HUES64 (cell line): ENCODE data around the gene CD37.
"Not testable (repeated sequence)": the region's sequence is repeated elsewhere in the genome, so short reads cannot be mapped to it uniquely, and the experiment has no call there.

Source experiments
- H3K27ac ChIP-seq: 2 replicates; pipeline ENCODE4 v1.7.0; 2013; ENCODE audit warnings: low read depth, low read length, inconsistent platforms
- H3K27me3 ChIP-seq: 2 replicates; pipeline ENCODE4 v1.6.1; 2013; ENCODE audit warnings: mild to moderate bottlenecking, low read length; ENCODE audit not compliant: insufficient read depth
- H3K36me3 ChIP-seq: 2 replicates; pipeline ENCODE4 v1.6.1; 2013; ENCODE audit warnings: mild to moderate bottlenecking, low read length; ENCODE audit not compliant: insufficient read depth
- H3K4me1 ChIP-seq: 2 replicates; pipeline ENCODE4 v1.6.1; 2013; ENCODE audit warnings: mild to moderate bottlenecking, low read length, moderate library complexity; ENCODE audit not compliant: insufficient read depth
- H3K4me3 ChIP-seq: 2 replicates; pipeline ENCODE4 v1.5.1; 2013; ENCODE audit warnings: mild to moderate bottlenecking, low read length, moderate library complexity
- H3K9ac ChIP-seq: 2 replicates; pipeline ENCODE4 v1.6.1; 2013; ENCODE audit warnings: mild to moderate bottlenecking, low read depth, low read length
- H3K9me3 ChIP-seq: 2 replicates; pipeline ENCODE4 v1.6.1; 2013; ENCODE audit warnings: low read depth, low read length; ENCODE audit not compliant: insufficient read depth
- WGBS: fragments of 150-250, 120-280 bp; methylation state at CpG from one replicate; pipeline ENCODE4 v1.1.7; 2013; ENCODE audit warnings: missing lambda C conversion rate; 5-methylcytosine and 5-hydroxymethylcytosine counted together

CD37 gene

DNA sequence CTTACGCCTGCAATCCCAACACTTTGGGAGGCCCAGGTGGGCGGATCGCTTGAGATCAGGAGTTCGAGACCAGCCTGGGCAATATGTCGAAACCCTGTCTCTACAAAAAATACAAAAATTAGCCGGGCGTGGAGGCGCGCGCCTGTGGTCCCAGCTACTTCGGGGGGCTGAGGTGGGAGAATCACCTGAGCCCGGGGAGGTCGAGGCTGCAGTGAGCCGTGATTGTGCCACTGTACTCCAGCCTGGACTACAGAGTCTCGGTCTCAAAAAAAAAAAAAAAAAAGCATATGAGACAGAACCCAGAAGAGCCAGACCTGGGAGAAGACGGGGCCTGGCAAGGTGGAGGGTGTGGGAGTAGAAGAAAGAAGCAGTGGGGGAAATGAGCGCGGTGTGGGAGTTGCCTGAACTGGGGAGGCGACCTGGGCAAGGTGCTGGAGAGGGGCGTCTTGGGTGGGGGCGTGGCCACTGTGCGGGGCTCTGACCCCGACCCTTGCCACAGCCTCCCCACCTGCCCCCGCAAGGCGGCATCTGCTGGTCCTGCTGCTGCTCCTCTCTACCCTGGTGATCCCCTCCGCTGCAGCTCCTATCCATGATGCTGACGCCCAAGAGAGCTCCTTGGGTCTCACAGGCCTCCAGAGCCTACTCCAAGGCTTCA is 29.0 kb downstream of the CD37 start:
- Histone ChIP-seq H3K27me3 (no peaks in the 10 kb centered on the region), H3K4me1 (peaks cover 5% of the 10 kb centered on the region), H3K27ac (peak overlapping the region; percentile 63), H3K36me3 (peaks cover 5% of the 10 kb centered on the region), H3K9ac (no peak overlapping the region), H3K4me3 (peak overlapping the region; percentile 38), H3K9me3 (peaks cover 12% of the 10 kb centered on the region)
- WGBS, result 83% methylated on average over 26 of the region's 27 CpGs

DNA sequence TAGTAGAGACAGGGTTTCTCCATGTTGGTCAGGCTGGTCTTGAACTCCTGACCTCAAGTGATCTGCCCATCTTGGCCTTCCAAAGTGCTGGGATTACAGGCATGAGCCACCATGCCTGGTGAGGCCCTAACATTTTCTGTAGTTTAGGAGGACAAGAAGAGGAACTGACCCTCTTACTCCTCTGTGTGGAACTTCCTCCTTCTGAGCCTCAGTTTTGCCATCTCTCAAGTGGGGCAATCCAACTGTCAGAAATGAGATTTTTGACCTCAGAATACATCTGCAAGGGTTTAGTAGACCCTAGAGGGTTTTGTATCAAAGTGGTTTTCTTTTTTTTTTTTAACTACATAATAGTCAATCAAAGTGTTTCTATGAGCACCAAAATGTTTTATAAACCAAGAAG is 30.9 kb downstream of the CD37 start:
- H3K4me1 ChIP-seq, result no peaks in the 10 kb centered on the region; the same call in 1 of the 2 replicates
- H3K27ac ChIP-seq, result no peak overlapping the region
- H3K9ac ChIP-seq, result no peak overlapping the region
- H3K9me3 ChIP-seq, result peaks cover 29% of the 10 kb centered on the region
- no peaks in the 10 kb centered on the region for H3K27me3 ChIP-seq
- H3K4me3 ChIP-seq, result no peak overlapping the region
- H3K36me3 ChIP-seq, result no peaks in the 10 kb centered on the region

DNA sequence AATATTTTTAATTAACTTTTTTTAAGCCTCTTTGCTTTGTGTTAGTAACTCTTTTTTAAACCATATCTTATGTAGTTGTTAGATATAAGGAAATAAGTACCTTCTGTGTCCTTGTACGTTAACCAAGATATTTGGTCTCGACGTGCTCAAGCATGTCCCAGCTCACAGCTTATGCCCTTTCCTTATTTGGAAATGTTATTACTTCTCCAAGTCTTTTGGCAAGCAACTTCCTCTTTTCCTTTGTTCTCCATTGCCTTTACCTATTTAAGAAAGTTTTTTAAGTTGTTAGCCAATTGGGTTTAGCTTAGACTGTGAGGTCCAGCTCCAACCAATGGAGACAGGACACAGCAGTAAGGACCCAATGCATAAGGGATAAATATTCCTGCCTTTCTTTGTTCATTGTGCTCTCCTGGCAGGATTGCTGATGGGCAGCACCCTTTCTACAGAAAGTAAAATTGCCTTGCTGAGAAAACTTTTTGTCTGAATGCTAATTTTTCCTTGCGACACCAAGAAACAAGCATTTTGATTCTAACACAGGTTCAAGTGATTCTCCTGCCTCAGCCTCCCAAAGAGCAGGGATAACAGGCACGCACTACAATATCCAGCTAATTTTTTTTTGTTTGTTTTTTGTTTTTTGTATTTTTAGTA is 33.6 kb downstream of the CD37 start:
- Histone ChIP-seq H3K4me1 (no peaks in the 10 kb centered on the region; the same call in 1 of the 2 replicates), H3K36me3 (no peaks in the 10 kb centered on the region), H3K9ac (no peak overlapping the region), H3K4me3 (no peak overlapping the region), H3K9me3 (peaks cover 29% of the 10 kb centered on the region), H3K27me3 (no peaks in the 10 kb centered on the region), H3K27ac (no peak overlapping the region)
- 82% methylated on average over 5 of the region's 5 CpGs for WGBS

DNA sequence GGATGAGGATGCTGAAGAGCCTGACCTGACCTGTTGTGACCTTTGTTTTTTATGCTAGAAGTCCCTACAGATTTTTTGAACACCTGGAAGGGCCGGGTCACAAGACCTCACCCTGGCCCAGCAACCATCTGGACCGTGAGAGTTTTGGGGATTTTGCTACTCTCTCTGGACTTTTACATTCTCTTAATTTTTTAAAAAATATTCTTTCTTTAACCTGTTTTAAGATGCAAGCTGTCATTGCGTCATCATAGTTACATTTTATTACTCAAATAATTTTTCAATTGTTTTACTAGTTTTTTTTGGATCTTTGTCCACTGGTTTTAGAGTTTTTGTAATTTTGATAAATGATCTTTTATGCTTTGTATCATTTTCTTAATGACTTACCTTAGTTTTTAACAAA is 36.0 kb downstream of the CD37 start:
- Histone ChIP-seq H3K4me3 (no peak overlapping the region), H3K36me3 (no peaks in the 10 kb centered on the region), H3K9ac (no peak overlapping the region), H3K27me3 (no peaks in the 10 kb centered on the region), H3K4me1 (no peaks in the 10 kb centered on the region), H3K9me3 (peaks cover 29% of the 10 kb centered on the region), H3K27ac (no peak overlapping the region)
- 90% methylated on average over 2 of the region's 3 CpGs for WGBS

DNA sequence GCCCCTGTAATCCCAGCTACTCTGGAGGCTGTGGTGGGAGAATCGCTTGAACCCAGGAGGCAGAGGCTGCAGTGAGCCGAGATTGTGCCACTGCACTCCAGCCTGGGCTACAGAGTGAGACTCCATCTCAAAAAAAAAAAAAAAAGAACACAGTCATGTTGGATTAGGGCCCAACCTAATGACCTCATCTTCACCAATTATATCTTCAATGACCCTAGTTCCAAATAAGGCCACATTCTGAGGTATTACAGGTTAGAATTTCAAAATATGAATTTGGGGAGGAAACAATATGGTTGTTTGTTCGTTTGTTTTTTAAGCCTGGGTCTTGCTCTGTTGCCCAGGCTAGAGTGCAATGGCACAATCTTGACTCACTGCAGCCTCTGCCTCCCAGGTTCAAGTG is 38.0 kb downstream of the CD37 start:
- not testable (repeated sequence) for H3K27ac ChIP-seq, H3K27me3 ChIP-seq, H3K4me1 ChIP-seq, H3K9ac ChIP-seq, H3K36me3 ChIP-seq, H3K4me3 ChIP-seq
- H3K9me3 ChIP-seq, result peaks cover 27% of the 10 kb centered on the region
- WGBS, result 84% methylated on average over 3 of the region's 3 CpGs

DNA sequence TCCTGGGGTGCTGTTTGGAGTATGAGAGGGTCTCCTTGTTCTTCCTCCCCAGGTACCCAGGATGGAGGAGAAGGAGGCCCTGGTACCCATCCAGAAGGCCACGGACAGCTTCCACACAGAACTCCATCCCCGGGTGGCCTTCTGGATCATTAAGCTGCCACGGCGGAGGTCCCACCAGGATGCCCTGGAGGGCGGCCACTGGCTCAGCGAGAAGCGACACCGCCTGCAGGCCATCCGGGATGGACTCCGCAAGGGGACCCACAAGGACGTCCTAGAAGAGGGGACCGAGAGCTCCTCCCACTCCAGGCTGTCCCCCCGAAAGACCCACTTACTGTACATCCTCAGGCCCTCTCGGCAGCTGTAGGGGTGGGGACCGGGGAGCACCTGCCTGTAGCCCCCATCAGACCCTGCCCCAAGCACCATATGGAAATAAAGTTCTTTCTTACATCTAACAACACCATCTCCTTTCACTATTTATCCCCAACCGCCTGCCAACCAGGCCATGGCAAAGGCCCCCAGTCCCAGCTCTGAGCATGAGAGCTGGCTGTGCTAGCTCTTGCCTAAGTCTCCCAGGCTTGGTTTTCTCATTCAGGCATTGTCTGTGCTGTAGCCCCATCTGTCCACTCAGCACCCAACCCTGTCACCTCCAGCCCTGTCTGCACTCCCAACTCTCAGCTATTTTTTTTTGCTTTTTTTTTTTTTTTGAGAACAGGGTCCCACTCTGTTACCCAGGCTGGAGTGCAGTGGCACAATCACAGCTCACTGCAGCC is 39.6 kb downstream of the CD37 start:
- Histone ChIP-seq H3K9me3 (peaks cover 10% of the 10 kb centered on the region), H3K4me1 (no peaks in the 10 kb centered on the region), H3K27ac (no peak overlapping the region), H3K4me3 (no peak overlapping the region), H3K9ac (no peak overlapping the region), H3K36me3 (no peaks in the 10 kb centered on the region), H3K27me3 (no peaks in the 10 kb centered on the region)
- WGBS, result 88% methylated on average over 16 of the region's 16 CpGs

DNA sequence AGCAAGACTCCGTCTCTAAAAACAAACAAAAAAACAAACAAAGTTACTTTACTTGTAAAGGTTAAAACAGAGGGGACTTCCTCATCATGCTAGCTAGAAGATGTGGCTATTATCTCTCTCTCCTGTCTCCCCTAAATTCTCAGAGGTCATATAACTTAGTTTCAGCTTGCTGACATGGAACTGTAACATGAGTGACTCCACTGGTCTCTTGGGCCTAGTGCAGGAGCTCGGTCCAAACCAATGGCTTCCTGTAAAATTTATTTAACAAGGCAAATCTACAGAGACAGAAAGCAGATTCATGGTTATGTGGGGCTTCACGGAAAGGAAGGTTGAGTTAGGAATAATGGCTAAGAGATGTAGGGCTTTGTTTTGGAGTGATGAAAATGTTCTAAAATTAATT is 43.3 kb downstream of the CD37 start:
- H3K9ac ChIP-seq, result no peak overlapping the region
- no peaks in the 10 kb centered on the region for H3K4me1 ChIP-seq
- H3K9me3 ChIP-seq, result peaks cover 6% of the 10 kb centered on the region
- WGBS, result 93% methylated on average over 3 of the region's 3 CpGs
- H3K36me3 ChIP-seq, result no peaks in the 10 kb centered on the region
- H3K4me3 ChIP-seq, result no peak overlapping the region
- H3K27me3 ChIP-seq, result no peaks in the 10 kb centered on the region
- H3K27ac ChIP-seq, result no peak overlapping the region

DNA sequence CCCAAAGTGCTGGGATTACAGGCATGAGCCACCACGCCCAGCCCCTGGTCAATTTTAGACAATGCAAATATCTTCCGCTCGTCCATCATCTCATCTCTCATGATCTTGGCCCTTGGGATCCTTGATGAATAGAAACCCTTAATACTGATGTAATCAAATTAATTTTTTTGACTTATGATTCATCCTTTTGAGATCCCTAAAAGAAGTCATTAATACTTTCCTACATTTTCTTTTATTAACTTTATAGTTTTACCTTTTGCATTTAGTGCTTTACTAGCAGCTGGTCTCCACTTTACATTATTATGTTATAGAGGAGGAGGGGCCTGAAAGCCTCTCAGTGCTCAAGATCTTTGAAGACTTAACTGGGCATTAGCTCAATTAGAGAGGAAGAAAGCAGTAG is 45.2 kb downstream of the CD37 start:
- 95% methylated on average over 3 of the region's 3 CpGs for WGBS
- no peaks in the 10 kb centered on the region for H3K27me3 ChIP-seq
- no peak overlapping the region for H3K27ac ChIP-seq
- peaks cover 8% of the 10 kb centered on the region for H3K9me3 ChIP-seq
- H3K9ac ChIP-seq, result no peak overlapping the region
- no peaks in the 10 kb centered on the region for H3K36me3 ChIP-seq
- no peaks in the 10 kb centered on the region for H3K4me1 ChIP-seq
- H3K4me3 ChIP-seq, result no peak overlapping the region

DNA sequence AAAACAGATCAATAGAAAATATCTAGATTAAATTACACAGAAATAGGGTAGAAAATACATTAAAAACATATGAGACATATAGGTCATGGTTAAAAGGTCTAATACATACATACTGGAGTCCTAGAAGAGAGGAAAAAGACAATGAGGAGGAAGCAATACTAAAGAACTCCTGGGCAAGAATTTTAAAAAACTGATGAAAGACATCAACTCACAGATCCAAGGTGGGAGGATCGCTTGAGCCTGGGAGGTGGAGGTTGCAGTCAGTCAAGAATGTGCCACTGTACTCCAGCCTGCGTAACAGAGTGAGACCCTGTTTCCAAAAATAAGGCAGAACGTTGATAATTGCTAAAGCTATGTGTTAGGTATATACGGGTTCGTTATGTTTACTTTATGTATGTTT is 47.4 kb downstream of the CD37 start:
- Histone ChIP-seq H3K4me3 (no peak overlapping the region), H3K27ac (no peak overlapping the region), H3K36me3 (no peaks in the 10 kb centered on the region), H3K4me1 (no peaks in the 10 kb centered on the region), H3K27me3 (no peaks in the 10 kb centered on the region), H3K9me3 (peaks cover 8% of the 10 kb centered on the region), H3K9ac (no peak overlapping the region)
- 90% methylated on average over 5 of the region's 5 CpGs for WGBS

DNA sequence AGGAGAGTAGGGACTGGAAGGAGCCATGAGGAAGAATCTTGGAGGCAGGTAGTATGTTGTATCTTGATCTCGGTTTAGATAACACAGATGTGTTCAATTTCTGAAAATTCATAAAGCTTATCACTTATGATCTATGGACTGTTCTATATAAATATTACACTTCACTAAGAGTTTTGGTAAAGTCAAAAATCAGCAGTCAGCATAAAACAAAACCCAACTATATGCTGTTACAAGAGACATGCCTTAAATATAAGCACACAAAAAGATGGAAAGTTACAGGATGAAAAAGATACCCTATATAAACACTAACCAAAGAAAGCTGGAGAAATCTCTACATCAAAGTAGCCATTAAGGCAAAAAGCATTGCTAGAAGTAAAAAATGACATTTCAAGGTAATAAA is 48.4 kb downstream of the CD37 start:
- Histone ChIP-seq H3K4me3 (no peak overlapping the region), H3K27ac (no peak overlapping the region)
- no CpG with 5 or more reads among the region's 1 CpG for WGBS

DNA sequence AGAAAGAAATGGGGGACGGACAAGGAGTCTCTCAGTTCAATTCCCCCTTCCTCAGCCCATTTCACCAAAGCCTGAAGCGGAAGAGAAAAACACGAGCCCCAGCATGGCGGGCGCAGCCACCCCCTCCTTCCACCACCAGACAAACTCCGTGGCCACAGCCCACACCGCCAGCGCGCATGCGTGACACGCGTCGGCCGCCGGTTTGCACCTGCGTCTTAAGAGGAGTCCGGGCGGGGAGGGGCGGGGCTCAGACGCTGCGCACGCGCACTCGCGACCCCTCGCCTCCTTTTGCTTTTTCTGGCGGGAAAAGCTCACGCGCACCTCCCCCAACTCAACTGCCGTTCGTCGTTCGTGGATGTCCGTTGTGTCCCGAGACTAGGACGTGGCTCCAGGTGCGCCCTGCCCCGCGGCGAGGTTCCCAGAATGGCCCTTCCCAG is 52.7 kb downstream of the CD37 start, which contains the start of gene KASH5:
Gene KASH5 (plus strand): TSS at position 314 of the 437 bp plus-strand sequence. CDS start 2,635 bp downstream, outside the sequence.
- WGBS, result 91% methylated on average over 40 of the region's 40 CpGs
- H3K36me3 ChIP-seq, result no peaks in the 10 kb centered on the region
- 0 out of 2 replicates have a peak, but pooled peaks cover 3% of the 10 kb centered on the region for H3K9me3 ChIP-seq
- H3K4me3 ChIP-seq, result no peak within 1 kb of the TSS
- no peak within 1 kb of the TSS for H3K27ac ChIP-seq
- H3K9ac ChIP-seq, result no peak within 1 kb of the TSS
- H3K4me1 ChIP-seq, result no peaks in the 10 kb centered on the region
- no peaks in the 10 kb centered on the region for H3K27me3 ChIP-seq

More for the DNA sequence above, 48.4 kb downstream of the CD37 start:
- Histone ChIP-seq H3K27me3 (no peaks in the 10 kb centered on the region), H3K36me3 (no peaks in the 10 kb centered on the region), H3K4me1 (no peaks in the 10 kb centered on the region), H3K9ac (no peak overlapping the region), H3K9me3 (peaks cover 8% of the 10 kb centered on the region)
